Testis (tissue), 2 donors: ENCODE measurements around the gene SIRT2.

ENCODE experiments used
- POLR2A ChIP-seq: fragments of 450-650 bp; IDR thresholded peaks from one replicate; pipeline ENCODE4 v1.6.1; 2017; ENCODE audit warnings: antibody characterized with exemption, mild to moderate bottlenecking, moderate library complexity
- TF ChIP-seq, protein P1 (sequence below), 3 experiments: fragments of 450-650 bp in 2 of 3; fragments of 200-600 bp in 1 of 3; sonication (generic) in 1 of 3; IDR thresholded peaks; one replicate each; pipeline ENCODE4 v1.5.1; 2016 to 2019; ENCODE audit warnings: antibody characterized with exemption in 3 of 3, mild to moderate bottlenecking in 2 of 3, moderate library complexity in 1 of 3

DNA sequence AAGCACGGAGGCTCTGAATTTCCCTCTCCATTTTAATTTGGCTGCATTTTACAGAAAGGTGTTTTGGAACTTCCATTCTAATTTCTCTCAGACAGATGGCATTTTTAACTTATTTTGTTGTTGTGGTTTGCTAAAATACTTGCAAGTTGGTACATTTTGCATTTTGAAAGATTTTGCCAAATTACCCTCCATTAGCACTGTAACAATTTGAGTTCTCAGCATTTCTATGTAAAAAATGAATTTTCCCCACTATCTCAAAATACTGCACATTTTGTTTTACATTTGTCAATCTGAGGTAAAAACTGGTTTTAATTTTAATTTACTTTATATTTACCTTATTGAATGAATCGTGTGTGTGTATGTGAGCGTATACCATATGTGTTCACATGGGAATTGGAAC lies 42.6 kb downstream of the SIRT2 start:
- TF ChIP-seq POLR2A = no peak
- TF ChIP-seq, protein P1, sequence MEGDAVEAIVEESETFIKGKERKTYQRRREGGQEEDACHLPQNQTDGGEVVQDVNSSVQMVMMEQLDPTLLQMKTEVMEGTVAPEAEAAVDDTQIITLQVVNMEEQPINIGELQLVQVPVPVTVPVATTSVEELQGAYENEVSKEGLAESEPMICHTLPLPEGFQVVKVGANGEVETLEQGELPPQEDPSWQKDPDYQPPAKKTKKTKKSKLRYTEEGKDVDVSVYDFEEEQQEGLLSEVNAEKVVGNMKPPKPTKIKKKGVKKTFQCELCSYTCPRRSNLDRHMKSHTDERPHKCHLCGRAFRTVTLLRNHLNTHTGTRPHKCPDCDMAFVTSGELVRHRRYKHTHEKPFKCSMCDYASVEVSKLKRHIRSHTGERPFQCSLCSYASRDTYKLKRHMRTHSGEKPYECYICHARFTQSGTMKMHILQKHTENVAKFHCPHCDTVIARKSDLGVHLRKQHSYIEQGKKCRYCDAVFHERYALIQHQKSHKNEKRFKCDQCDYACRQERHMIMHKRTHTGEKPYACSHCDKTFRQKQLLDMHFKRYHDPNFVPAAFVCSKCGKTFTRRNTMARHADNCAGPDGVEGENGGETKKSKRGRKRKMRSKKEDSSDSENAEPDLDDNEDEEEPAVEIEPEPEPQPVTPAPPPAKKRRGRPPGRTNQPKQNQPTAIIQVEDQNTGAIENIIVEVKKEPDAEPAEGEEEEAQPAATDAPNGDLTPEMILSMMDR (IDR thresholded peaks at IDR 0.05) = no peak
